Stimulated activated CD8-positive, alpha-beta memory T cell treated with anti-CD3 and anti-CD28 coated beads, Interleukin-7, amount 100 ng/mL, for 1 hour (primary cell): ENCODE results near the gene LRRC10.

Source experiments
- DNase-seq, 2 donors: peaks; one replicate each; pipeline ENCODE4 v3.0.0-alpha.2; 2020; ENCODE audit warnings: low read depth in 2 of 2

LRRC10 gene

GRCh38 chr12:69610729-69611128 lies at the start of gene LRRC10:
LRRC10 (minus strand) TSS chr12:69610907; CDS start chr12:69610838, 69 bp downstream.
- no peak for DNase-seq

DNA sequence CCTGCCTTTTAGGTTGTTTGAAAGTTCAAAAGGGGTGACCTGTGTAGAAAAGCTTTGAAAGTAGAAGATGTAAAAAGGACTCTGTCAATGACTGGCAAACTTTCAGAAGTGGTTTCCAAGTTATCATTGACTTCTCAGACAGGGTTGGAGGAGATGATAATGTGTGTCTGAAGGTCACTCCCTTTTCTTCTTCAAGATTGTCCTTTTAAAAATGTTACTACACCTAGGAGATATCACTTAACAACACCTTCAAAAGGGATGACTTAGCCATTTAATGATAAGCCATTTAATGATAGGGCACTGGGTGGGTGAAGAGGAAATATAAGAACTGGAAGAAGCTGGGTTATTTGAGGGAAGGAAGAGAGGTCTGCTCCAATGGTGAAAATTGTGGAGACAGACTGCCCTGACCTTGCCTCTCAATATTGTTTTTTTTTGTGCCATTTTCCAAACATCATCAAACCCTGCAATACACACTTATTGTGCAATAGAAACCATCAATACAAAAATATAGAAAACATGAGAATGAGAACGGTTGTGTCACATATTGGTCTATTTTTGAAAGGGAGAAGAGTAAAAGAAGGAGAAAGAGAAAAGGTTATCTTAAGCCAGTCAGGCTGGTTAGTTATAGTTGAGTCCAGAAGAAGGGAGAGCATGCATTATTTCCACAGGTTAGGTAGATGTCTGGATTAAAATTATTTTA lies 49.6 kb upstream of the LRRC10 start:
- DNase-seq: no peak

DNA sequence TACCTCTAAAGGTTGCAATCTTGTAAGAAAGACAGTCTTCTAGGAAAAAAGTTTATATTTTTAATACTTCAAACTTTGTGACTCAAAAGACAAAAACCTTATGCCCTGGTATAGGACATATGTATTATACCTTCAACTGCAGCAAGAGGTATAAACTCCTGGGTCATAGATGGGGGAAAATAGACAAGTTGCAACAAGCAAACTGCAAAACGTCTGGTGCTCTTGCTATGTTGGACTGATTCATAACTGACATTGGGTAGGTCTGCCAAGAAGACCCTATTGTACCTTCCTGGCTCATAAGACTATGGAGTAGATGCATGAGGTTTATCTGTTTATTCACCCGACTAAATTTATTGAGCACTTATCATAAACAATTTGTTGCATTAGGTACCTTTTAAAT lies 47.5 kb upstream of the LRRC10 start:
- no peak for DNase-seq

GRCh38 chr12:69657376-69658137 lies 46.9 kb upstream of the LRRC10 start:
- DNase-seq: no peak

GRCh38 chr12:69655616-69656340 lies 45.1 kb upstream of the LRRC10 start:
- no peak for DNase-seq

- no peak for DNase-seq
Observed at GRCh38 chr12:69653703-69654102, 43.0 kb upstream of the LRRC10 start.

DNA sequence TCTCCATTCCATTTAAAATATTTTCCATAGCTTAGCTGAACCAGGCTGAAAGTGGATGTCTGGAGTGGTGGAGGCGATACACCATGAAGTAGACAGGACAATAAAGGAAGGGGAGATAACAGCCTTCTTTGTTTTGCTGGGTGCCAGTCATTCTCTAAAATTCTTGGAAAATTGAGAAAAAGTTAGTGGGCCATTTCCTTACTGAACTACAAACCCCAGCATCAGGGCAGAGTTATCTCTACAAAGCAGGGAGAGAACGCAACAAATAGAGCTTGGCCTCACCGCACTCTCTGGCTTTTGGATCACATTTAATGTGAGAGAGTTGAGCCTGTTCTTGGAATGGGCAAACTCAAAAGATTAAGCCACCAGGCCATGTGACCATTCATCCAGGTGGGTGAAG lies 41.2 kb upstream of the LRRC10 start:
- DNase-seq: no peak

DNA sequence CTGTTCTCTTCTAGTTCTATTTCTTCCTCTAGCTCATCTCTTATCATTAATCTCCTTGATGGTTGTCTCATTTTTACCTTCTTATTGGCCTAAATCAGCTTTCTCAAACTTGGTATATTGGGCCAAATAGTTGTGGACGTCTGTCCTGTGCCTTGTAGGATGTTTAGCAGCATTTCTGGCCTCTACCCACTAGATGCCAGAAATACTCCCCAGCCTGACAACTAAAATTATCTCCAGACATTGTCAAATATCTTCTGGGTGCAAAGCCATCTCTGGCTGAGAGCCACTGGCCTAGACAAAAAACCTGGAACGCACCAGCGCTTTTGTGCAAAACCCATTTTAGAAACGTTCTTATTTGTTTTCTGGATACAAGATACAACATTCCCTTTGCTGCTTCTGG lies 38.8 kb upstream of the LRRC10 start:
- no peak for DNase-seq

GRCh38 chr12:69648476-69648875 lies 37.8 kb upstream of the LRRC10 start:
- DNase-seq: no peak

DNA sequence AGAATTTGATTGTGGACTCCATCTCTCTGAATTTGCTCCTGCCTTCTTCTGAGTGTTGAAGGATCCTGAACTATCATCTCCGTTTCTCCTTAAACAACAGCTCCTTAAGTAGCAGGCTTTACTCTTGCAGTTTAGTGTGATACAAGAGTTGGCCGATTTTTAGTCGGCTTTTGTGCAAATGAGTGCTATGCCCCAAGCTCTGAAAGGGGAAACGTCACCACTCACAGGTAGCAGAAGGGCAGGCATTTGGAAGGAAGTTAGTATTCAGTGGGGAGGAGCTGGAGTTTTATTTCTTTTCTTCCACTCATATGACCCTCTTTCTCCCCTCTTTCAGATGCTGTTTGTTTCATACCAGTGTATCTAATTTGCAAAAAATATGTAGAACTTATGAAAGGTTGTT lies 36.5 kb upstream of the LRRC10 start:
- DNase-seq: no peak

DNA sequence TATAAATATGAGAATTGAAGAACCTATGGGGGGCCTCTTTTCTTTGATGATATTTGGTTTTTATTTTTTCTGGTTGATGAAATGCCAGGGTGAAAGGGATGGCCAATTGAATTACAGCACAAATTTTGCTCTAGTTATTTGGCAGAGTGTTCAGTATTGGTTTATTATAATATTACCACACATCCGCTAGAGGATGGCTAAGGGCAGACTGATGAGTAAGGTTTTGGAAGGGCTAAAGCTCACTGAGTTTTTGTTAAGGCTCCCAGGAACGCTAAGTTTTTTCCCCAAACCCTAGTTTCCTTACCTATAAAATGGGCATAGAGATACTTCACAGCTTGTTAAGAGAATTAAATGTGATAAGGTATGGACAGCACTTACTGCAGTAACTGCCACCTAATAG lies 34.3 kb upstream of the LRRC10 start:
- no peak for DNase-seq

DNA sequence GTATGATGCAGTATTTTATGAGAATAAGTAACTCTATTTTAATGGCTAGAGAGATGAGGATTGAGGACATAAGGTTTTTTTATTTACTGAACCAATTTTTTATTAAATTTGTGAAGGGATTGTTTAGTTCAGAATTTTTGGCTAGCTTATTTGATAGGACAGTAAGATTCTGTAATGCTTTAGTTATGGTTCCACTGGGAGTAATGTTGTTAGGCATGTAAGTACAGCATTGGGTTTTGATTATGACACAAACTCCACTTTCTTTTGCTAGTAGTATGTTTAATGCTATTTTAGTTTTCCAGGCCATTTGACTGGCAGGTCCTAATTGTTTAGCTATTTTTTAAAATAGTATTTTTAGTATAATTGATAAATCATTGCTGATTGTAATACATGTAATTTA lies 33.8 kb upstream of the LRRC10 start:
- no peak for DNase-seq

DNA sequence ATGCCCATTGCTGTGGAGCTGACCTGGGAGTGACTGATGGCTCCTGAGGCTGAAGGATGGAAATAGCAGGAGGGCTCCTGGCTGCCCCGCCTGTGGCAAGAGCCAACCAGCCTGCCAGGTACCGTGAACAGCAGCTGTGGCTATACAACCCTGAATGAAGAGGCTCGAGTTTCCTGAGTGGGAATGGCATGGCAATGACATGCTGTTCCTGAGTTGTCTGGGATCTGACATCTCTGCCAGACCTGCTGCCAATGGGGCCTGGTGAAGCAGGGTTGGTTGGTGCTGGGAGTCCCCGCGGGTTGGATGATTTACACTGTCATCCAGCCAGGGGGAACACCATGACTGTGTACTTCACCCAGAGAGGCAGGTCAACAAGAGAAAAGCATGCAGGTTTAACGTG lies 31.8 kb upstream of the LRRC10 start:
- no peak for DNase-seq

GRCh38 chr12:69641546-69641945 lies 30.8 kb upstream of the LRRC10 start:
- DNase-seq: no peak

GRCh38 chr12:69639400-69640016 lies 28.8 kb upstream of the LRRC10 start:
- DNase-seq: peak; percentile 14 to 18

GRCh38 chr12:69633061-69633460 lies 22.4 kb upstream of the LRRC10 start:
- DNase-seq: no peak

DNA sequence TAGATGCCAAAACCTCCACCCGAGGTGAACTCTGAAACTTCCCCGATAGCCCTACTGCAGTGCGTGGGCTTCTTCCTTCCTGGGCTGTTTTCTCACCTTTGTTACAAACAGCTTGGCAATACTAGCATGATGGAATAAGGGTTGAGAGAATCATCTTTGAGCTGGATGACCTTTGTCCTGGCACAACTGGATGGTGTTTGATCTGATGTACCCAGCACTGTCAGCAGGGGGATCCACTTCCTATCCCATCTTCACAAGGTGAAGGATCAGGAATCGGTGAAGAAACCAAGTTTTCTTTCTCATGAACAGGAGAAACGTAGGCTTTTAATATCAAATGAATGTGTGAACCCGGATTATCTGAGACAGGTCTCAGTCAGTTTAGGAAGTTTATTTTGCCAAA lies 19.5 kb upstream of the LRRC10 start:
- no peak for DNase-seq

- no peak for DNase-seq
Observed at GRCh38 chr12:69627501-69627900, 16.8 kb upstream of the LRRC10 start.

DNA sequence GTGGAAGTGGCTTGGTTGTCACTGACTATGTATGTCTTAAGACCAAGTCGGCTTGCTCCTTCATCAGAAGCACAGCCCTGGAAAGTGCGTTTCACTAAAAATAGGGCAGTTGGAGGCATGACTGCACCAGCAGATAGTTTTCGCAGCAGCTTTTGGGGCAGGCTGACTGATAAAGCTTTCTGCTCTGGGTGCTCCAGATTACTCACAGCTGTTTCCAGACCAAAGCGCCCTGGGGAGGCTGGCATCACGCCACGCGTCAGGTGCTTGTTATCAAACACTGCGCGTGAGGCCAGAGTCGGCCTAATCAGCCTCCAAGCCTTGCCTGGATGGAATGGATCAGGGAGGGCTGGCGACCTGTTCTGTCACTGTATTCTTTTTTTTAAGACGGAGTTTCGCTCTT lies 13.3 kb upstream of the LRRC10 start:
- DNase-seq: no peak

DNA sequence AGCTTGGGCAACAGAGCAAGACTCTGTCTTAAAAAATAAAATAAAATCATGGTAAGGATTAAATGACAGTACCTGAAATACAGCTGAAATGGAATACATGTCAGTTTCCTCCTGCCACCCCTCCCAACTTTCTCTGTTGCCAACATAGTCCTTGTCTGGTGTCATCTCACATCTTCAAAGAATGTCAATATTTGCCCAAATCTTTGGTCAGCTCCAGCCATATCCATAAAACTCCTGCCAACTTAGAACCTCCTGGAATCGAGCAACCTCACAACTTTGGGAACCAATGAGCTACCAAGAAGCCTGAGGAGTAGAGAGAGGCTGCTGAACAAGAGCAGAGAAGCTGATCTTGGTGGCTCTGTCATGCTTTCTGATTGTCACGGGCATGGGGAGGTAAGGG lies 10.8 kb upstream of the LRRC10 start:
- no peak for DNase-seq

GRCh38 chr12:69620921-69621320 lies 10.2 kb upstream of the LRRC10 start:
- DNase-seq: no peak

DNA sequence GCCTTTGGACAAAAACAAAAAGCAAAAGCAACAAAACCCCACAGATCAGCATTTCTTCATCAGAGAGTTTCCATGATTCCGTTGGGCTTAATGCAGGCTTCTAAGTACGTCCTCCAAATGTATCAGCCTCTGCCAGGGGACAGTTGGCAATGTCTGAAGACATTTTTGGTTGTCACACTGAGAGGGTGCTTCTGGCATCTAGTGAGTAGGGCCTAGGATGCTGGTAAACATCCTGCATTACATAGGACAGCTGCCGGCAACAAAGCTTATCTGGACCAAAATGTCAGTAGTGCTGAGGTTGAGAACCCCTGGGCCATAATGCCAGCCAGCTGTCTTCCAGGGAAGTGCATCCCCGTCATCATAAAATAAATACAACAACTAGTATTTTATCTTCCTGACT lies 9.4 kb upstream of the LRRC10 start:
- DNase-seq: no peak
